Activated CD8-positive, alpha-beta memory T cell treated with anti-CD3 and anti-CD28 coated beads, Interleukin-2, amount 10 ng/mL, durations not matched to agents 7 days and 5 days (primary cell): ENCODE results near the gene NOCT. TPM values are rescaled to one million over a fixed set of nuclear protein-coding genes. Genes with fewer than 3 reads are reported as not detected.

Experiments used
- ATAC-seq: fragments of 150-1000 bp; cut with Tn5 transposase; one replicate; pipeline ENCODE4 v1.10.0; 2021; ENCODE audit warnings: moderate library complexity
- CTCF ChIA-PET: fragments of 350-600 bp; sonication (Branson Sonifier 250); formaldehyde crosslinking; loops from one replicate; lab custom pipeline; 2021; ENCODE audit warnings: antibody characterized with exemption; lab: Charles Lee
- DNase-seq: peaks from one replicate; pipeline ENCODE4 v3.0.0-alpha.2; 2020
- H3K27ac Mint-ChIP-seq: one replicate; pipeline ENCODE4 v1.8.0; 2021; ENCODE audit warnings: mild to moderate bottlenecking, mixed read lengths
- H3K27me3 Mint-ChIP-seq: one replicate; pipeline ENCODE4 v1.8.0; 2021; ENCODE audit warnings: mixed read lengths
- H3K36me3 Mint-ChIP-seq: one replicate; pipeline ENCODE4 v1.8.0; 2021; ENCODE audit warnings: mild to moderate bottlenecking, mixed read lengths
- H3K4me1 Mint-ChIP-seq: one replicate; pipeline ENCODE4 v1.8.0; 2021; ENCODE audit warnings: mixed read lengths
- H3K4me3 Mint-ChIP-seq: one replicate; pipeline ENCODE4 v1.8.0; 2021; ENCODE audit warnings: mild to moderate bottlenecking, moderate library complexity, mixed read lengths
- H3K9me3 Mint-ChIP-seq: one replicate; pipeline ENCODE4 v1.8.0; 2022; ENCODE audit warnings: low read depth, mixed read lengths
- total RNA-seq, 2 experiments: library from RNA; stranded (reverse); gene quantifications; one replicate each; pipeline ENCODE4 v1.2.3, GENCODE V29; 2021

NOCT gene
- total RNA-seq, 2 experiments from 2014 or later, result 8.8 to 12.4 TPM

DNA sequence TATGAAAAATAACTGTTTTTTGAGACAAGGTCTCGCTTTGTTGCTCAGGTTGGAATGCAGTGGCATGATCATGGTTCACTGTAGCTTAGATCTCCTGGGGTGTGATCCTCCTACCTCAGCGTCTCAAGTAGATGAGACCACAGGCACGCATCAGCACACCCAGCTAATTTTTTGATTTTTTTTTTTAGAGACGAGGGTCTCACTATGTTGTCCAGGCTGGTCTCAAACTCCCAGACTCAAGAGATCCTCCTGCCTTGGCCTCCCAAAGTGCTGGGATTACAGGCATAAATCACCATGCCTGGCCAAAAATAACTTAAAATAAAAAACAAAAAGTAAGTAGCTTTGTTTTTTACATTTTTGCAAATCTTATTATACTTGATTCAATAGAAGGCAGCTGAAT, 63.3 kb downstream of the NOCT start:
- no peak for ATAC-seq
- H3K36me3 Mint-ChIP-seq, result peaks cover 15% of the 10 kb centered on the region
- H3K9me3 Mint-ChIP-seq, result no peaks in the 10 kb centered on the region
- no peaks in the 10 kb centered on the region for H3K27me3 Mint-ChIP-seq
- H3K4me1 Mint-ChIP-seq, result peaks cover 34% of the 10 kb centered on the region
- H3K27ac Mint-ChIP-seq, result no peak overlapping the region
- H3K4me3 Mint-ChIP-seq, result no peak overlapping the region
- CTCF ChIA-PET, result interaction anchor here (1.0 to 6.1 kb wide), 5 partner anchors 9 to 217 kb away, joined by 3 to 53 read pairs (median 3); no protein-coding TSS in a partner anchor
- DNase-seq, result no peak

DNA sequence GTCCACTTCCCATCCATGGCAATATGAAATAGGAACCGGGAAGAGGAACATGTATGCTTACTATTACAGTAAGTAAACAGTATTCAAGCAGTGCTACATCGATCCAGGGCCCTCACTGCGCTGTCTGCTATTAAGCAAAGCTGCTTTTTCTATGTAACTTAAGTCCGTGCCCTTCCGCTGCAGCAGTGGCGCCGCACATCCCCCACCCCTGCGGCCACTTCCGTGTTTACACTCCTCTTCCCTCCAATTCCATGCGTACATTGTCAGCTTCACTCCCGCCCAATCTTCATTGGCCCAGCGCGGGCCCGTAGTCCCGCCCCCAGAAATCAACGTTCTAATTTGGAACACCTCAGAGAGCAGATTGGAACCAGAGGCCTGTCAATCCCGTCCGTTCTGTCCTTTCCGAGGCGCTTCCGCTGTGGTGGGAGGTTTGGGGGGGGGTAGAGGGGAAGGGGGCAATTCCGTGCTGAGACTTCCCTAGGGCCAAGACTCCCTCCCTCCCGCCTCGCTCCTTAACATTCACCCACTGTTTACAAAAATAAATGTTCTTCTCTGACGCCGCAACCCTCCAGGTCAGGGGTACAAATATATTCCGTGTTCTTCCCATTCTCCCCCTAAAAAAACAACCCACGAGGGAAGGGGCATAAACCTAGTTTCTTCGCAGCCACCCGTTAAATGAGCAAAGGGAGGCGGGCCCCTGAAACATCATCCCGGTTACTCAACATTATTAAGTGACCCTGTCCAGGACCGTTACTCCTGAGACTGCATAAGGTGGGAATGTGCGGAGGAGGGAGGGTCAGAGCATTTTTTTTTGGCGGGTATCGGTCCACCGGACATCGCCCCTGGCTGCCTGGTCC, 67.4 kb downstream of the NOCT start:
- H3K9me3 Mint-ChIP-seq, result no peaks in the 10 kb centered on the region
- peak overlapping the region; percentile 99 for H3K4me3 Mint-ChIP-seq
- H3K4me1 Mint-ChIP-seq, result peaks cover 34% of the 10 kb centered on the region

DNA sequence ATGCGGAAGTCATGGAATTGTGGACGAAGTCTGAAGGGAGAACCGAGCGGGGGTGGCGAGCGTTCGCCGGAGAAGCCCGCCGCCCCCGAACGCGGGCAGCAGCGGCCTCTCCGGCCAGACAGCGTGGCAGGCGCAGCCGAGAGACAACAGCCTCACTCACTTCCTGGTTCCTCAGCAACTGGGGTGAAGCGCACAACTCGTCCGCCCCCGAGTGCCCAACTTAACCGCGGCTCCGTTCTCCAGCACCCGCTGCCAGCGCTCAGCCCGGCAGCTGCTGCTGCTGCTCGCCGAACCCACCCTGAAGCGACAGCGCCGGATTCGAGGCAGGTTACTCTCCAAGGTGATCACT, 68.0 kb downstream of the NOCT start:
- CTCF ChIA-PET, result interaction anchor here (1.0 to 2.2 kb wide), 5 partner anchors 11 to 95 kb away, joined by 3 to 7 read pairs (median 5); no protein-coding TSS in a partner anchor
- H3K27ac Mint-ChIP-seq, result peak overlapping the region; percentile 98

More for the DNA sequence above, 67.4 kb downstream of the NOCT start:
- CTCF ChIA-PET, result interaction anchor here (1.0 to 6.1 kb wide), 3 partner anchors 52 to 213 kb away, joined by 5 to 53 read pairs (median 5); no protein-coding TSS in a partner anchor
- ATAC-seq (peak; percentile 90), DNase-seq (peak; percentile 98)
- Mint-ChIP-seq H3K27me3 (no peaks in the 10 kb centered on the region), H3K27ac (peak overlapping the region; percentile 98), H3K36me3 (peaks cover 17% of the 10 kb centered on the region)

DNA sequence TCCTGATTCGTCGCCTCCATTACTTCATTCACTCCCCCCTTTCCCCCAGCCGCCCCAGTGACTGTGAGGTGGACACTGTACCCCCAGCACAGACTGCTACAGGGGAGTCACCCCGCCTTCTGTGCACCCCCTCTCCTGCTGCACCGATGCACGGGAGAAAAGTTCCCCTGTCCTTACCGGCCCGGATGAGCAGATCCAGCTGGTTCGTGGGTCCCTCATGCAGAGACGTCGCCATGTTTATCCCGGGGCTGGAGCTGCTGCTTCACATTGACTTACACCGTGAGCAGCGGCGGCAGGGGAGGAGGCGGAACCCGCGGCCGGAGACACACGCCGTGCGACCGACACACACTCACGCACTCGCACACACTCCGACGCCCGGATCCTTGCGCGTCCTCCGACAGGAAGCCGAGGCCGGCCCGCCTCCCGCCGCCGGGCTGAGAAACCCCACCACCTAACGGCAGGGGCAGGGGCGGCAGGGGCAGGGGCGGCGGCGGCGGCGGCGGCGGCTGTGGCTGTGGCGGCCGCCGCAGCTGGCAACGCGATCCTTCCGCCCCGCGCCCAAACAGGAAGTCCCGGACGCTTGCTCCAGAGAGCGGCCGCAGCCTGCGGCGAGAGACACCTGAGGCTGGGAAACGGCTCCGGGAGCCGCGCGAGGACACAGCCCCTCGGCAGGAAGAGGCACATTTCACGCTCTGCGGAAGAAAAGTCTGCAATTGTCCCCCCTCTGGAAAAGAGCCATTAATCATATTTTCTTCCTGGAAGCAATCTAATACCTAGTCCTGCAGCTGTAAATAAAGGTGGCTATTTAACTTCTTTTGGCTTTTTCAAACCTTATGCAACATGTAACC, 68.6 kb downstream of the NOCT start:
- Mint-ChIP-seq H3K4me3 (peak overlapping the region; percentile 99), H3K27ac (peak overlapping the region; percentile 98), H3K36me3 (peaks cover 17% of the 10 kb centered on the region), H3K27me3 (no peaks in the 10 kb centered on the region), H3K4me1 (peaks cover 34% of the 10 kb centered on the region), H3K9me3 (no peaks in the 10 kb centered on the region)
- DNase-seq, result peak; percentile 88
- peak; percentile 62 for ATAC-seq
- CTCF ChIA-PET, result interaction anchor here (1.0 to 2.2 kb wide), 5 partner anchors 11 to 95 kb away, joined by 3 to 7 read pairs (median 5); no protein-coding TSS in a partner anchor

More for the DNA sequence above, 68.0 kb downstream of the NOCT start:
- peak; percentile 78 for DNase-seq
- Mint-ChIP-seq H3K4me3 (peak overlapping the region; percentile 99), H3K36me3 (peaks cover 17% of the 10 kb centered on the region), H3K27me3 (no peaks in the 10 kb centered on the region), H3K4me1 (peaks cover 32% of the 10 kb centered on the region), H3K9me3 (no peaks in the 10 kb centered on the region)
- peak; percentile 37 for ATAC-seq

DNA sequence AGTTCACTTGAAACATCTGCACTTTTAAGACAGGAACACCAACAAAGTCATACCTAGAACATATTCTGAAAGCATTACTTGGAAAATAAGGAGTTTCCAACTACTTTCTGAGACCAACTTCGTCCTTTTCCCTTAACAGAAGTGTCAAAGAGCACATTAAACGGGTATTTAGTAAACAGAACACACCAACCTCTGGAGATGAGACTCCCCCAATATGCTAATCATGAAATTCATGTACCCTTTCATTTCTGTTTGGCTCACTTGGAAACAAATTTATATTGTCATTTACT, 69.2 kb downstream of the NOCT start:
- Mint-ChIP-seq H3K27ac (peak overlapping the region; percentile 78), H3K4me1 (peaks cover 36% of the 10 kb centered on the region), H3K36me3 (peaks cover 16% of the 10 kb centered on the region), H3K9me3 (no peaks in the 10 kb centered on the region), H3K4me3 (peak overlapping the region; percentile 99), H3K27me3 (no peaks in the 10 kb centered on the region)
- CTCF ChIA-PET, result interaction anchor here (1.5 to 2.2 kb wide), 3 partner anchors 15 to 92 kb away, joined by 3 to 7 read pairs (median 7); no protein-coding TSS in a partner anchor
- DNase-seq (no peak), ATAC-seq (no peak)

DNA sequence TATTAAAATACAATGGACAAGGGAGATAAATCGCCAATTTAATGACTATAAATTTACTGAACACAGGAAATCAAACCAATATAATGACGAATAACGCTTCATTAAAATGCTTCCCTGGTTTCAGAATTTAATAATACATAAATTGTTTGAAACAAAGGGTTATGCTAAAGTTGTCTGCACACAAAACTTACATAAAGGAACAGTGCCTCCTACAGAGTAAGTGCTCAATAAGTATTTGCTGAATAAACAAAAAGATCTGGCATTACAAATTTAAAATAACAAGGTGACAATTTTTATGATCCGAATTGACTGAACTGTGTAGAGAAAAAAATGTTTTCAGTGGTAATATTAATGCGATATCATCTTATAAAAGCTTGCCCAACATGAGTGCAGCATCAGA, 69.6 kb downstream of the NOCT start:
- Mint-ChIP-seq H3K4me3 (peak overlapping the region; percentile 99), H3K27ac (peak overlapping the region; percentile 78), H3K27me3 (no peaks in the 10 kb centered on the region), H3K4me1 (peaks cover 33% of the 10 kb centered on the region), H3K36me3 (peaks cover 13% of the 10 kb centered on the region), H3K9me3 (no peaks in the 10 kb centered on the region)
- CTCF ChIA-PET, result interaction anchor here (0.9 to 2.2 kb wide), 6 partner anchors 13 to 211 kb away, joined by 3 to 18 read pairs (median 6); no protein-coding TSS in a partner anchor
- ATAC-seq (no peak), DNase-seq (no peak)

DNA sequence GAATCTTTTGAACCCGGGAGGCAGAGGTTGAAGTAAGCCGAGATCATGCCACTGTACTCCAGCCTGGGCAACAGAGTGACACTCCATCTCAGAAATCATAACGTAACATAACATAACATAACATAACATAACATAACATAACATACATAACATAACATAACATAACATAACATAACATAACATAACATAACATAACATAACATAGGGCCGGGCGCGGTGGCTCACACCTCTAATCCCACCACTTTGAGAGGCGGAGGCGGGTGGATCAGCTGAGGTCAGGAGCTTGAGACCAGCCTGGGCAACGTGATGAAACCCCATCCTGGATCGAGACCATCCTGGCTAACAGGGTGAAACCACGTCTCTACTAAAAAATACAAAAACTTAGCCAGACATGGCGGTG, 76.7 kb downstream of the NOCT start:
- no peak for DNase-seq
- Mint-ChIP-seq H3K36me3 (no peaks in the 10 kb centered on the region), H3K4me3 (no peak overlapping the region), H3K4me1 (peaks cover 4% of the 10 kb centered on the region), H3K27me3 (no peaks in the 10 kb centered on the region), H3K9me3 (no peaks in the 10 kb centered on the region), H3K27ac (no peak overlapping the region)
- no peak for ATAC-seq
- CTCF ChIA-PET, result interaction anchor here (1.7 kb wide), 1 partner anchor 76 kb away, joined by 5 read pairs; the partner anchor contains the start of gene NOCT

Other genes with a start within 250 kb of the NOCT start
- 10 to 100 TPM; 27.3 to 39.8 TPM for gene ELF2, start 161.4 kb downstream of the NOCT start, total RNA-seq